Measurements from ENCODE around the gene LIME1.

Gene LIME1

GRCh38 chr20:63697357-63697867 is 39.1 kb upstream of the LIME1 start:
- no peak for DNase-seq

GRCh38 chr20:63697868-63698545 is 38.5 kb upstream of the LIME1 start:
- DNase-seq, result no peak

- DNase-seq, result peak; percentile 3
Measured at GRCh38 chr20:63698739-63699465, 37.6 kb upstream of the LIME1 start.

- DNase-seq, result peak; percentile 2
Measured at GRCh38 chr20:63699466-63700198, 36.8 kb upstream of the LIME1 start.

GRCh38 chr20:63700199-63701050 is 36.0 kb upstream of the LIME1 start:
- DNase-seq, result peak; percentile 2

GRCh38 chr20:63701051-63701328 is 35.5 kb upstream of the LIME1 start:
- no peak for DNase-seq

GRCh38 chr20:63701329-63702035 is 35.0 kb upstream of the LIME1 start:
- DNase-seq, result peak; percentile 2

- peak; percentile 3 for DNase-seq
Measured at GRCh38 chr20:63702036-63702665, 34.3 kb upstream of the LIME1 start.

GRCh38 chr20:63702751-63703470 is 33.6 kb upstream of the LIME1 start:
- peak; percentile 3 for DNase-seq

- DNase-seq, result no peak
Measured at GRCh38 chr20:63703471-63703975, 32.9 kb upstream of the LIME1 start.

GRCh38 chr20:63703976-63704748 is 32.3 kb upstream of the LIME1 start:
- DNase-seq, result peak; percentile 3

- DNase-seq, result no peak
Measured at GRCh38 chr20:63704749-63705117, 31.7 kb upstream of the LIME1 start.

GRCh38 chr20:63705232-63706026 is 31.0 kb upstream of the LIME1 start:
- no peak for DNase-seq

- no peak for DNase-seq
Measured at GRCh38 chr20:63706027-63706695, 30.3 kb upstream of the LIME1 start.

- peak; percentile 55 for DNase-seq
Measured at GRCh38 chr20:63706852-63707557, 29.5 kb upstream of the LIME1 start.

GRCh38 chr20:63707558-63708300 is 28.7 kb upstream of the LIME1 start, which contains the start of the genes ARFRP1 and ZGPAT:
Gene ARFRP1 (minus strand): TSS chr20:63707976. CDS start chr20:63707091, 885 bp downstream.
Gene ZGPAT (plus strand): TSS chr20:63708039. CDS start chr20:63708581, 542 bp downstream.
- peak; percentile 83 for DNase-seq
